ENCODE data around the gene HPCAL1. TPM values are rescaled to one million over a fixed set of nuclear protein-coding genes. Genes with fewer than 3 reads are reported as not detected.

The HPCAL1 gene
- total and polyA plus RNA-seq, 2 of the 4 experiments (the other 2 are of a cell fraction) = 8.2 to 33.7 TPM

DNA sequence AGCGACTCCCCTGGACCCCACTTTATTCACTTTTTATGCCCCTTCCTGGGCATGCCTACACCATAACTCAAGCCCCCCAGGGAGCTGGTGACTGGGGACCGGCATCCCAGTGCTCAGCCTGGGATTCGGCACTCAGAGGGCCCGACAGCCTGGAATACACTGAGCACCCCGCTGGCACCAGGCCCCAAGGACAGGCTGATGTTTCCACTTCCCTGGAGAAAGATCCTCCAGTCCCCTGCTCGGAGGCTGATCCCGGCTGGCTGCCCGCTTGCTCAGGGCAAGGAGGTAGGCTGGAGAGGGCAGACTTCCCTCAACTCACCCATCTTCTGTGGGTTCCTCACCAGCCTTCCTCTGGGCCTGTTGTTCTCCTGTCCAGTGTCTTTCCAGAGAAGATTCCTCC is 108.9 kb downstream of the HPCAL1 start:
- H2BK15ac ChIP-seq (ENCODE audit: low read depth, low read length) = no peak overlapping the region
- no peak overlapping the region for H2AFZ ChIP-seq (replicated peaks; ENCODE audit: low read length, poor library complexity)
- H4K20me1 ChIP-seq (ENCODE audit: insufficient read depth, low read length) = peaks cover 19% of the 10 kb centered on the region
- peaks cover 9% of the 10 kb centered on the region; the same call in 1 of the 2 replicates for H3K4me1 ChIP-seq (ENCODE audit: control insufficient read depth, insufficient read depth, low read length)
- H3K23ac ChIP-seq (ENCODE audit: low read depth, low read length) = no peak overlapping the region
- no peak overlapping the region for H3K56ac ChIP-seq (ENCODE audit: extremely low read depth, insufficient read depth, low read length)
- H4K5ac ChIP-seq (ENCODE audit: low read depth, low read length) = no peak overlapping the region
- no CpG with 5 or more reads among the region's 8 CpGs for WGBS, 2 experiments (ENCODE audit: extremely low coverage in 2 of 2, insufficient read length in 1 of 2)
- no peaks in the 10 kb centered on the region for H3K9me3 ChIP-seq (ENCODE audit: control insufficient read depth, insufficient read depth, low read length)
- no TSS peak for BruUV-seq (replicated peaks)
- no peaks in the 10 kb centered on the region for H3K27me3 ChIP-seq (ENCODE audit: control insufficient read depth, insufficient read depth, low read length)
- dilution Hi-C loops (cut with HindIII; ENCODE audit: low sequenced_read_pairs, unreplicated experiment) = no loop called here
- no peak overlapping the region for H3K27ac ChIP-seq (ENCODE audit: insufficient read depth, low read length)
- no peak overlapping the region for H3K14ac ChIP-seq (replicated peaks; ENCODE audit: low read depth, low read length)
- no peak overlapping the region for H3K4me3 ChIP-seq (ENCODE audit: insufficient read depth, low read depth, low read length)
- TF ChIP-seq BHLHE40 (IDR thresholded peaks at IDR 0.05; ENCODE audit: low read depth, low read length) (no peak), RFX5 (IDR thresholded peaks at IDR 0.05; ENCODE audit: low read depth, low read length) (no peak), USF2 (IDR thresholded peaks at IDR 0.05; ENCODE audit: low read depth, low read length) (no peak)
- POLR2A ChIA-PET (ENCODE audit: unreplicated experiment) = no interaction called here
- H2BK5ac ChIP-seq (ENCODE audit: low read depth, low read length, poor library complexity, severe bottlenecking) = no peak overlapping the region
- no peaks in the 10 kb centered on the region for H3K36me3 ChIP-seq (ENCODE audit: control insufficient read depth, insufficient read depth, low read length)
- no peak overlapping the region for H4K91ac ChIP-seq (ENCODE audit: insufficient read depth, low read depth, low read length)
- no peak overlapping the region for H2AK9ac ChIP-seq (replicated peaks; ENCODE audit: low read depth, low read length, poor library complexity)
- H4K8ac ChIP-seq (ENCODE audit: low read depth in 2 of 2, low read length in 2 of 2) = no peak overlapping the region
- H3K18ac ChIP-seq (ENCODE audit: low read depth, low read length) = no peak overlapping the region
- intact Hi-C loops (cut with micrococcal nuclease) = no loop called here
- CTCF ChIA-PET = no interaction called here
- no peak overlapping the region for H2AK5ac ChIP-seq (ENCODE audit: low read depth, low read length)
- DNase-seq (no peak), ATAC-seq (ENCODE audit: low read depth) (no peak)
- in situ Hi-C loops (cut with MboI; ENCODE audit: low sequenced_read_pairs) = no loop called here
- peaks cover 0 to 15% of the 10 kb centered on the region in 2 experiments; a peak in 2 of 4 replicates for H3K79me1 ChIP-seq (ENCODE audit: low read depth in 1 of 2, low read length in 2 of 2)
- peaks cover 10% of the 10 kb centered on the region; the same call in 1 of the 2 replicates for H3K9me1 ChIP-seq (ENCODE audit: insufficient read depth, low read length)
- H2BK120ac ChIP-seq (ENCODE audit: low read depth, low read length) = no peak overlapping the region
- no peak overlapping the region for H3K9ac ChIP-seq (ENCODE audit: low read depth, low read length)
- H3K4me2 ChIP-seq (ENCODE audit: low read depth, low read length) = no peak overlapping the region
- no peak overlapping the region for H2BK20ac ChIP-seq (ENCODE audit: low read depth, low read length)
- no peak overlapping the region for H3K4ac ChIP-seq (ENCODE audit: low read depth, low read length)
